NCI-H2029 treated with DMSO at 0.1 percent for 48 hours (cell line): ENCODE data around the gene ZNF324B.
"Not testable (repeated sequence)": the region's sequence is repeated elsewhere in the genome, so short reads cannot be mapped to it uniquely, and the experiment has no call there.

Experiments used
- DNase-seq: peaks from one replicate; lab custom pipeline; 2025; lab: John Stamatoyannopoulos, UW

The ZNF324B gene

DNA sequence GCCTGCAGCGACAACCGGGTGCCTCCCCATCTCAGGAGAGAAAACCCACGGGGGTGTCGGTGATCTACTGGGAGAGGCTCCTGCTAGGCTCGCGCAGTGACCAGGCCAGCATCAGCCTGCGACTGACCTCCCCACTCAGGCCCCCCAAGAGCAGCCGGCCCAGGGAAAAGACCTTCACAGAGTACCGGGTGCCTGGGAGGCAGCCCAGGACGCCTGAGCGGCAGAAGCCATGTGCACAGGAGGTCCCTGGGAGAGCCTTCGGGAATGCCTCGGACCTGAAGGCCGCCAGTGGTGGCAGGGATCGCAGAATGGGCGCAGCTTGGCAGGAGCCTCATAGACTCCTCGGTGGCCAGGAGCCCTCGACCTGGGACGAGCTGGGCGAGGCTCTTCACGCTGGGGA lies 3.9 kb downstream of the ZNF324B start:
- DNase-seq = no peak

DNA sequence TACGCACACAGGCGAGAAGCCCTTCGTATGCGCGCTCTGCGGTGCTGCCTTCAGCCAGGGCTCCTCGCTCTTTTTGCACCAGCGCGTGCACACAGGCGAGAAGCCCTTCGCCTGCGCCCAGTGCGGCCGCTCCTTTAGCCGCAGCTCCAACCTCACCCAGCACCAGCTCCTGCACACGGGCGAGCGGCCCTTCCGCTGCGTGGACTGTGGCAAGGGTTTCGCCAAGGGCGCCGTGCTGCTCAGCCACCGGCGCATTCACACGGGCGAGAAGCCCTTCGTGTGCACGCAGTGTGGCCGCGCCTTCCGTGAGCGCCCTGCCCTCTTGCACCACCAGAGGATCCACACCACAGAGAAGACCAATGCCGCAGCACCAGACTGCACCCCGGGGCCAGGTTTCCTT lies 4.7 kb downstream of the ZNF324B start:
- no peak for DNase-seq

DNA sequence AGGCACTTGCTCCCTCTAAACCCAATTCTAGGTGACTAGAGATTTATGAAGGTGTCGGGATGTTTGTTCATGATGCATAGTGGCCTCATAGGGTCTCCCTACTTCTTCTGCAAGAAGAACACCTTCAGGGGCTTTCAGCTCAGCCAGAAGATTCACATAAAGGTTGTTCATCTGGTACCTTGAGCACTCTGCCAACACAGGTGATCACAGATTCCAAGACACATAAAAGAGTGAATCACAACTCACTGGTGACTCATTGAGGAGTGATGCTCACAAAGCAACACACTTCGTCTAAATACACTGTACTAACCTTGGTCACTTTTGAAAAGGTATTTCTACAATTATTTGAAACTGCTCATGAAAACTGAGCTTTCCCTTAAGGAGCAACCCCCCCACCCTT lies 8.6 kb downstream of the ZNF324B start:
- DNase-seq = no peak

DNA sequence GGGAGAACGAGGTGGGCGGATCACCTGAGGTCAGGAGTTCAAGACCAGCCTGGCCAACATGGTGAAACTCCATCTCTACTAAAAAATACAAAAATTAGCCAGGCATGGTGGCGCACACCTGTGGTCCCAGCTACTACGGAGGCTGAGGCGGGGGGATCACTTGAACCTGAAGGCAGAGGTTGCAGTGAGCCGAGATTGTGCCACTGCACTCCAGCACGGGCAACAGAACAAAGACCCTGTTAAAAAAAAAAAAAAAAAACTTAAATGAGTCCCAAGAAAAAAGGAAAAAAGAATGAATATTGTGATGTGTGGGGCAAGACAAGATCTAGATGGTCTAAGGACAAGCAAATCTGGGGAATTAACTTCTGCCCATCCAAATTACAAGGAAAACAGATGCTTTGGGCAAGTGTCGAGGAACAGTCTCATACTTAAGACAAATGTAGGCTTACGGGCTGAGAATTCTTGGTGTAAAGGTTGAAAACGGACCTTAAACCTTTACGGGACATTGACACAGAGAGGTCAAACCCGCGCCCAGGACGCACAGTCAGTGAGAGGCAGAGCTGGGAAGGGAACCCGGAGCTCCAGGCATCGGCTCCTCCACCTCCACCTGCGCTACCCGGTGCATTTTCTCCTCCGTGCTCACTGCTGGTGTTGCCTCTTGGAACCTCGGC lies 14.8 kb downstream of the ZNF324B start:
- no peak for DNase-seq

DNA sequence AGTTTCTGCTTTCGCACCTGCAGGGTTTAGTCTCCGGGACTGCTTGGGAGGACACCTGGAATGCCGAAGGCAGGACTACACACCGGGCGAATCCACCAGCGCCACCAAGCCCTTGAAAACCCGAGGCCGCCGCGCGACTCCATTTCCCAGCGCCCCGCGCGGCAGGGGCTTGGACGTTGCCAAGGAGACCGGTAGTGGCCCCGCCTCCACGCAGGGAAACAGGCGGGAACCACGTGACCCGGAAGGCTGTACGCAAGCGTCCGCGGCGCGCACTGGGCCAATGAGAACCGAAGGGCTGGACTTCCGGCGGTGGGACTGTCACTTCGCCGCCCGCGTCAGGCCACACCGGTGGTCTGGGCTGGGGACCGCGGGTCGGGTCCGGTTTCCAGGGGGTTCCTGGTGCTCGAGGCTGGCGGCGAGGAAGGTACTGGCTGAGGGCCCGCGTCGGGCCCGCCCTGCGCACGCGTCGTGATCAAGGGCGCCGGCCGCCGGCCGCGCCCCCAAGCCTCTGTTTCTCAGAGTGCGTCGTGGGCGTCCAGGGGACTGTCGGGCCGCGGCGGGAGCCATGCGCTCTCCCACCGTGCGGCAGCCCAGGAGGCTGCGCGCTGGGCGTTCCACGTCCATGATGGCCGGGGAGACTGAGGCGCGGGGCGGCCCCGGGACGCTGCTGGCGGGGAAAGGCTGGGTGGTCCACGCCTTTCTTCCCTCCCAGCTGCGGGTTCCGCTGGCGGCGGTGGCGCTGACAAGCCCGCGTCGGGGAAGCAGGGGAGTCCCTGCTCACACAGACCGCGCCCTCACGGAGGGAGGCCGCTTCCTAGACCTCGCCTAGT lies 15.6 kb downstream of the ZNF324B start, which contains the start of gene ZNF324:
ZNF324 (plus strand) TSS at position 321 of the 830 bp plus-strand sequence. CDS start 2,106 bp downstream, outside the sequence.
- DNase-seq = peak; percentile 83

DNA sequence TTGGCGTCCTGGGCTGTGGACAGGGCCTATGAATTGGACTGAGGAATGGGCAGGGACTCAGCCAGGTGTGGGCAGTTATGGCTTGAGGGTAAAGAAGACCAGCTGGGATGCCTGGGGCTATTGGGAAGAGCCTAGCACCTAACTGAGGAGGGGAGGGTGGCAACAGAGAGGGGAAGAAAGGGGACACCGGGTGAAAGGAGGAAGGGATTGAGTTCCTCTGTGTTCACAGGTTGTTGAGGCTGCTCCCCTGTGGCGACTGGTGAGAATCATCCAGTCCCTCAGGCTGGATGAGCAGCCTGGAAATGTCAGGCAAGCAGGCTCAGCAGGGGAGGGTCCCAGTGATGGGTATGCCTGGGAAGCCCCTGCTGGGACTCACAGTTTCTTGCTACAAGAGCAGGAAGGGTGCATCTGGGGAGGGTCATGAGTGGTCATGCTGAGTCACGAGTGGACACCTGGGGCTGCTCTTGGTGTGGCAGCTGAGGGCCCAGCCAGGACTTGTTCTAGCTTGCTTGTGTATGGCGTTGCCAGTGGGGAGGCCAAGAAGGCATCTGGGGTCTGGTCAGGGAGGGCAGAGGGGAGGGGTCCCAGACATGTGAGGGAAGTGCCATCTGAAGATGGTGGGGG lies 16.9 kb downstream of the ZNF324B start:
- DNase-seq = no peak

DNA sequence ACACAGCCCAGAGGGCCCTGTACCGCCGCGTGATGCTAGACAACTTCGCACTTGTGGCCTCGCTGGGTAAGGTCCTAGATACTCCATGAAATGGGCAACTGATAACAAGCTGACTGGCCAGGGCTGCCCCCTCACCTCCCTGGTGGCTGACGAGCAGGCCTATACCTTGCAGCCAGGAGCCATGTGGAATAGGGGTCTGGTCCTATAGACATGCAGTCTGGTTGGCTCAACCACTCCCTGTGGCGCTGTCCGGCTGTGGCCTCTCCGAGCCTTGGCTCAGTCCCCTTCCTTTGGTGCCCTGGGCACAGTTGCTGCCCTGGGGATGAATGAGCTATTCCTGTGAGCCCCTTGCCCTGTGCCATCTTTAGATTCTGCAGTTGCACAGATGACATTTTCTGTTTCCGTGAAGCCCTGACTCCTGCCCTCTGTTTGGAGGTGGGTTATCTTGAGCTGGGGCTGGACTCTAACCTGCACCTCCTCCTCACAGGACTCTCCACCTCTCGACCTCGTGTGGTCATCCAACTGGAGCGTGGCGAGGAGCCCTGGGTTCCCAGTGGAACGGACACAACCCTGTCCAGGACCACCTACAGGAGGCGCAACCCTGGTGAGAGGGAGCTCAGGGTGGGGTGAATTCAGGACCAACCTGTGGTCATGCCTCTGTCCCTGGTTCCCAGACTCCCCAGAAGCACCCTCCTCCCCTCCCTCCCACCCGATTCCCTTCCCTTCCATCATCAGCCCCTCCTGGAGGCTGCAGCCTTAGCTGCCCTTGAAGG lies 18.0 kb downstream of the ZNF324B start:
- DNase-seq = no peak

DNA sequence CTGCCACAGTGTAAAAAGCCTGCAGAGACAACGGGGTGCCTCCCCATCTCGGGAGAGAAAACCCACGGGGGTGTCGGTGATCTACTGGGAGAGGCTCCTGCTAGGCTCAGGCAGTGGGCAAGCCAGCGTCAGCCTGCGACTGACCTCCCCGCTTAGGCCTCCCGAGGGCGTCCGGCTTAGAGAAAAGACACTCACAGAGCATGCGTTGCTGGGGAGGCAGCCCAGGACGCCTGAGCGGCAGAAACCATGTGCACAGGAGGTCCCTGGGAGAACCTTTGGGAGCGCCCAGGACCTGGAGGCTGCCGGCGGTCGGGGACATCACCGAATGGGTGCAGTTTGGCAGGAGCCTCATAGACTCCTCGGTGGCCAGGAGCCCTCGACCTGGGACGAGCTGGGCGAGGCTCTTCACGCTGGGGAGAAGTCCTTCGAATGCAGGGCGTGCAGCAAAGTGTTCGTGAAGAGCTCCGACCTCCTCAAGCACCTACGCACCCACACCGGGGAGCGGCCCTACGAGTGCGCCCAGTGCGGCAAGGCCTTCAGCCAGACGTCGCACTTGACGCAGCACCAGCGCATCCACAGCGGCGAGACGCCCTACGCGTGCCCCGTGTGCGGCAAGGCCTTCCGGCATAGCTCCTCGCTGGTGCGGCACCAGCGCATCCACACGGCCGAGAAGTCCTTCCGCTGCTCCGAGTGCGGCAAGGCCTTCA lies 19.6 kb downstream of the ZNF324B start:
- not testable (repeated sequence) for DNase-seq

DNA sequence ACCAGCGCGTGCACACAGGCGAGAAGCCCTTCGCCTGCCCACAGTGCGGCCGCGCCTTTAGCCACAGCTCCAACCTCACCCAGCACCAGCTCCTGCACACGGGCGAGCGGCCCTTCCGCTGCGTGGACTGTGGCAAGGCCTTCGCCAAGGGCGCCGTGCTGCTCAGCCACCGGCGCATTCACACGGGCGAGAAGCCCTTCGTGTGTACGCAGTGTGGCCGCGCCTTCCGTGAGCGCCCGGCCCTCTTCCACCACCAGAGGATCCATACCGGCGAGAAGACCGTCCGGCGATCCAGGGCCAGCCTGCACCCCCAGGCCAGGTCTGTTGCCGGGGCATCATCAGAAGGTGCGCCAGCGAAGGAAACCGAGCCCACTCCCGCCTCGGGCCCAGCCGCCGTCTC lies 20.3 kb downstream of the ZNF324B start:
- DNase-seq = no peak

DNA sequence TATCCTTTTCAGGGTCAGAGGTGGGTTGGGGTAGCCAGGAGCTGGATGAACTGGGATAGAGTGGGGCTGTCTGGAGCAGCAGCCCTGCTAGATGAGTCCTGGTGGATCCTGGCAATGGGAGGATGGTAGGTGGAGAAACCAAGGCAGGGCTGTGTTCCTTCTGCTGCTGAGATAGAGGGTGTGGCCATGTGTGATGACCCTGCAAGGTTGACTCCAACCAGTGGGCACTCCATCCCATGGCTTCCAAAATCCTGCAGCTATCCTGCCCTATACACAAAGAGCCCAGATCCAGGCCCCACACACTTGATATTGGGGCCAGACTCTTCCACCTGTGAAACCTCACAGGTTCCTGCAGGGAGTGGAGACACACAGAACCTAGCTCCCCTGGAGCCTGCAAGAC lies 22.4 kb downstream of the ZNF324B start:
- no peak for DNase-seq

DNA sequence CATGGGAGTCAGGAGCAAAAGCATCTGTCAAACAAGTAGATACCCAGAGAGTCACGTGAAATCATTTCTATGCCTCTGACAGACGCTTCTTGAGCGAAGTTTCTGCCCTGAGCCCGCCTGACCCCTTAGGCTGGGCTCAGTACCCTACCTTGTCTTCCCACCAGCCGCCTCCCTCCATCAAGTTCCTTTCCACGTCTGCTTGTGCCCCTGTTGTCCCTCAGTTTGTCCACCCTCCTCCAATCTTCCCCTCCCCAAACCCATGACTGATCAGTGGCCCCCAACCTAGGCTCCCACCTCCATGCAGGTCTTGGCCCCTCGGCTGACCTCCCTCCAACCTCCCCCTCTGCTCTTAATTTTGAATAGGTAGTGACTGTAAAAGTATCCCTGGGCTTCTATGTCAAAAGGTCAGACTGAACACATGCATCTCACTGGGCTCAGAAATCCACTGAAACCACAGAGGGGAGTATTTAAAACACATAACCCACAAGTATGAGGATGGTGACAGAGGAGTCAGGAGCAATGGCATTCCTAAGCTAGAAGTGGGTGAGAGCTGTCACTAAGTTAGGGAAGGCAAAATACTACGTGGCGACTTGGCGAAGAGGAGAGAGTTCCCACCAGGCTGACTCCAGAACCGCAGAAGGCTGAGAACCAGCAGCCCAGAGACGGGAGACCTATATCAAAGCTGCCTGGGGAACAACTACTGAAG lies 23.0 kb downstream of the ZNF324B start:
- DNase-seq = no peak

DNA sequence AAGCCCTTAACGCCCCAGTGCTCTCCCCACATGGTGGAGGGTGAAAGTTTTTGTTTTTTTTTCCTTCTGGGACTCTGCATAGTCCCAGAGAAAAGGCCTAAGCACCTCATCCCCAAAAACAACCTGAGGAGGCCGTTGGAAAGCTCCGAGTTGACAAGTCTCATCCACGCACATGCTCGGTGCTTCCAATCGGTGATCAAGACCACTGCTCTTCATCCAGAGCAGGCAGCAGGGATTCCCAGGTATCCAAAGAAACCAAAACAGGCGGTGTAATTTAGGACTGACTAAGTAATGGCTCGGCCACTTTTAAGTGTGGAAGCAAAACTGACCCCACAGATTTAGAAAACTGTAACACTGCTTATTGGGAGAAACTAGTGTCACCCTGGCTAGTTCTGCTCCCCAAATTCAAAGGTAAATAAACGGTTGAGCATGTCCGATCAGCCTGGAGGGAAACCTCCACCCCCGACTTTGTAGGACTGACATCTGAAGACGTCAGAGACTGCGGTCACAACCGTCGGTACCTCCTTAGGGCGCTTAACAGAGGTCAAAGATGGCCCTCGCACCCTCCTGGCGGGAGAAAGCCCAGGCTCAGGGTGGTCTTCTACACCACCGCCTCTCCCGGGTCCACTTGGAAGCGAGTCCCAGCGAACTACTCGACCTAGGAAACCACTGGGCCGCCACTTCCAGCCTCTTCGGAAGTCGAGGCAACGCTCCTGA lies 23.7 kb downstream of the ZNF324B start:
- no peak for DNase-seq

DNA sequence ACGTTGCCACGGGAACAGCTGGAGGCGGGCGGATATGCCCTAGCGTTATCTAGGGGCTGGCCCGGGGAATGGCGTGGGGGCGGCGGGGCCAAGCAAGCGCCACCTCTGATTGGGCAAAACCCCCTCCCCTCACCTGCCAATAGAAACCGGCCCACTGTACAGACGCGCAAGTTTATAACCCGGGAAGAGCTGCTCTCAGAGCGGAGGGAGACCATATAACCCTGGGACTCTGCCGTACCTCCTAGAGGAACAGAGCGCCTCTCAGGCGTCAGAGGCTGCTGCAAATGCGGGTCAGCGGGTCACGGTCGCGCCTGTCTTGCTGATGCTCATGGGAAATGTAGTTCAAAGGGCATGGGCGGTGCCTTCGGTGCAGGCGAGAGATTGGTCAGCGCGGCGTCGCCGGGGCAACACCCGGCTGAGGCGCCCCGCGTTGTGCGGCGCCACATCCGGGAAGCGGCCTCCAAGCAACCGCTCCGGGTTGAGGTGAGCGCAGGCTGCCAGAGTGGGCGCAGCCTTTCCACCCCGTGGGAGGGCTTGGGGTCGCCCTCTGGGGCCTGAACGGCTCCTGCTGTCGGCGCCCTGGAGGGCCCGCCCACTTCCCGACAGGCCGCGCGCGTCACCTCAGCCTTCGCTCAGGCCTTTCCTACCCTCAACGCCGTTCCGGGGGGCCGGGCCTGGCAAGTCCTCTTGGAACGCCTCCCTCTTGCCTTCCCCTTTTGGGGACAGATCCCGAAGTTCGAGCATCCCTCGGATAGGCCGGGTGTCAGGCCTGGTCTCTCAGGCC lies 24.5 kb downstream of the ZNF324B start, which contains the start of gene ZNF446:
ZNF446 (plus strand) TSS at position 639 of the 784 bp plus-strand sequence. CDS start 867 bp downstream, outside the sequence.
- DNase-seq = peak; percentile 76

DNA sequence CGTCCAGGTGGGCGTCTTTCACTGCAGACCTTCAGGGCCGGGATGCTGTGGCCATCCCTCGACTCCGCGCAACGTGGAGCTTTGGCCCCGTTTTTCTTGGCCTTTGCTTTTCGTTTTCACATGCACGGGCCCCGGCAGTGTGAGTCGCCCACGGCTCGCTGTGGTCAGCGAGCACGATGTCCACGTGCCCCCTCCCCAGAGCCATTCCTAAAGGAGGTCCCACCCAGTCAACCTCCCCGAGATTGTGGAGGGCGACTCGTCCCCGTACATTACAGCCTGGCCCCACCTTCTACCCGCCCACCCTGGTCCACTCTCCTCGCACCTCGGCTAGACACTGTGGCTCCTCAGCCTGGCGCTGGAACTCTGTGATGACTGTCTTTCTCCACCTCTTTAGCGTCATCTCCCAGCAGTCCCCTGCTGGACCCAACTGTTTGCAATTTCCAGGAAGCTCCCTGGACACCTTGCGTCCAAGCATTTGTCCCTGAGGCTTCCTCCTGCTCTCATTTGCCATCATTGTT lies 25.1 kb downstream of the ZNF324B start:
- no peak for DNase-seq

DNA sequence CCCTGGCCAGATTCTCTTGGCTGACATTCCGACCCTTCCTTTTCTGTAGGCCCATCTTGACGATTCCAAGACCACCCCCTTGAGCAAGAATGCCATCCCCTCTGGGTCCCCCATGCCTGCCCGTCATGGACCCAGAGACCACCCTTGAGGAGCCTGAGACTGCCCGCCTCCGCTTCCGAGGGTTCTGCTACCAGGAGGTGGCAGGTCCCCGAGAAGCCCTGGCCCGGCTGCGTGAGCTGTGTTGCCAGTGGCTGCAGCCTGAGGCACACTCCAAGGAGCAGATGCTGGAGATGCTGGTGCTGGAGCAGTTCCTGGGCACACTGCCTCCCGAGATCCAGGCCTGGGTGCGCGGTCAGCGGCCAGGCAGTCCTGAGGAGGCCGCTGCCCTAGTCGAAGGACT lies 25.7 kb downstream of the ZNF324B start:
- no peak for DNase-seq

DNA sequence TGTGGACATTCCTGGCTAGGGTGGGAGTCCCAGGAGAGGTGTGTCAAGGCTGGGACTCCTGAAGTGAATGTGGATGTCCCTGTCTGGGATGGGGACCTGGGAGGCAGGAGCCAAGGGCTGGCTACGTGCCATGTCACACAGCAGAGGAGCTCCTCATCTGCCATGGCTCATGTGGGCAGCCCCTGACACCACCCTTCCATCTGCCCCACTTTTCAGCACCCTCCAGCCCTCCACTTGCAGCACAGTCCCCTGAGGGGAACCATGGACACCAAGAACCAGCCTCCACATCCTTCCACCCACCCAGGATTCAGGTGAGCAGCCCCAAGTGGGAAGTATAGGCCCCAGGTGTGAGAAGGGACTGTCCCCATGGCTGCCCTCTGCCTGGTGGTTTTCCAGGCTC lies 26.4 kb downstream of the ZNF324B start:
- DNase-seq = no peak

DNA sequence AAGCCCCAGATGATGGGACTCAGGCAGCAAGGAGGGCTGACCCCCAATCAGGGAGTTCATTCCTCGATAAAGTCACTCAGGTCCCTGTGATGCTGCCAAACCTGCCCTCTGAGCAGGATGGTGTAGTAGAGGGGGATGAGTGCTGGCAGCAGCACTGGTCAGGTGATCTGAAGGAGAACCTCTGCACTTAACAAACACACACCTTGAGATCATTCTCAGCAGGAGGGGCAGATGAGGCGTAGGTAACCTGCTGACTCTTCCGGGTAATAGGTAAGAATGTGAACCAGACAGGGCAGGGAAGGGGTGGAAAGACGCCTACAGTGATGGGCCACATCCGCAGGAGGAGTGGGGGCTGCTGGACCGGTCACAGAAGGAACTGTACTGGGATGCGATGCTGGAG lies 27.9 kb downstream of the ZNF324B start:
- no peak for DNase-seq

DNA sequence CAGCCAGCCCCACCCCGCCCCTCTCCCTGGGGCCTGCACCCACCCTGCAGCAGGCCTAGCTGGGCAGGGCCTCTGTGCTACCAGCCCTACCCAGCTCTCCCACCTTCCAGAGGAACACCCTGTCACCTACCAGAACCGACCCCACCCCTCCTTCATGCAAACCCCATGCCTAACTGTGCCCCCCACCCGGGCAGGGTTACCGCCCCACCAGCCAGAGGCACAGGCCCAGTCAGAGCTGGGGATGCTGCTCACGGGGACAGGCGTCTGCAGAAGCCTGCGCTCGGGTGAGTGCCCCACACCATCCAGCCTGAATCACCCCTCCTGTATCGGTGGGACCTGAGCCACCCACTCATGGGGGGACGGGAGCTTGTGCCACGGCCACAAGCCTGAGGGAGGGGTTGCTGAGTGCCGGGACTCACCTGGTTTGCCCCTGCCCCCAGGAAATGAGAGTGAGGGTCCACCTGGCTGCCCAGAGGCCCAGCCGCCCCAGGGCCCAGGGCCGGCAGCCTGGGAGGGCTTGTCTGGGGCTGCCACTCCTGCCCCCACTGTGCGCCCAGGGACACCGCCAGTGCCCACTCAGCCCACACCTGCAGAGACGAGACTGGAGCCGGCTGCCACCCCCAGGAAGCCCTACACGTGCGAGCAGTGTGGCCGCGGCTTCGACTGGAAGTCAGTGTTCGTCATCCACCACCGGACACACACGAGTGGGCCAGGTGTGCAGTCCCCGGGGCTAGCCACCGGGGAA lies 28.5 kb downstream of the ZNF324B start:
- DNase-seq = no peak
